IMR-90 (cell line): ENCODE results near the gene EFCAB9. TPM values are rescaled to one million over a fixed set of nuclear protein-coding genes. Genes with fewer than 3 reads are reported as not detected.

ENCODE experiments used
- ATAC-seq: fragments of 200-7000 bp; cut with Tn5 transposase; 2 replicates; pipeline ENCODE4 v1.9.1; 2020; ENCODE audit warnings: low read depth, mild to moderate bottlenecking, moderate library complexity
- BruUV-seq: library from RNA; stranded (reverse); fragments of 400-500 nt; replicated peaks from 2 replicates; lab custom pipeline; 2021; lab: Mats Ljungman, UMichigan
- CTCF ChIA-PET: fragments of 300-600 bp; formaldehyde crosslinking; extraction: SDS; loops from one replicate; lab custom pipeline; 2021; ENCODE audit warnings: antibody characterized with exemption; lab: Yijun Ruan, JAX
- POLR2A ChIA-PET: fragments of 300-600 bp; sonication (Branson Sonifier 250); formaldehyde crosslinking; loops from one replicate; lab custom pipeline; 2022; ENCODE audit warnings: antibody characterized with exemption; ENCODE audit not compliant: unreplicated experiment; lab: Charles Lee
- DNase-seq: peaks from one replicate; pipeline ENCODE4 v3.0.0; 2013
- H2AFZ ChIP-seq: replicated peaks from 2 replicates; pipeline ENCODE3; 2013; ENCODE audit warnings: low read length, mild to moderate bottlenecking; ENCODE audit not compliant: poor library complexity
- H2AK5ac ChIP-seq: 2 replicates; pipeline ENCODE4 v1.6.1; 2013; ENCODE audit warnings: low read depth, low read length, inconsistent platforms
- H2AK9ac ChIP-seq: replicated peaks from 2 replicates; pipeline ENCODE3; 2013; ENCODE audit warnings: mild to moderate bottlenecking, low read depth, low read length, moderate library complexity; ENCODE audit not compliant: poor library complexity
- H2BK120ac ChIP-seq: 2 replicates; pipeline ENCODE4 v1.6.1; 2013; ENCODE audit warnings: low read depth, low read length, inconsistent platforms
- H2BK15ac ChIP-seq: 3 replicates; pipeline ENCODE4 v1.6.1; 2013; ENCODE audit warnings: low read depth, low read length, inconsistent platforms
- H2BK20ac ChIP-seq: 2 replicates; pipeline ENCODE4 v1.6.1; 2013; ENCODE audit warnings: low read depth, mild to moderate bottlenecking, inconsistent platforms, low read length, moderate library complexity
- H2BK5ac ChIP-seq: 2 replicates; pipeline ENCODE4 v1.6.1; 2013; ENCODE audit warnings: mild to moderate bottlenecking, low read depth, low read length, inconsistent platforms; ENCODE audit not compliant: poor library complexity, severe bottlenecking
- H3K14ac ChIP-seq: replicated peaks from 2 replicates; pipeline ENCODE4 v1.6.1; 2013; ENCODE audit warnings: low read depth, low read length, inconsistent platforms
- H3K18ac ChIP-seq: 2 replicates; pipeline ENCODE4 v1.6.1; 2013; ENCODE audit warnings: low read depth, low read length, control low read depth
- H3K23ac ChIP-seq: 2 replicates; pipeline ENCODE4 v1.6.1; 2013; ENCODE audit warnings: low read depth, low read length, inconsistent platforms
- H3K27ac ChIP-seq: 2 replicates; pipeline ENCODE4 v1.5.1; 2013; ENCODE audit warnings: mild to moderate bottlenecking, control low read depth, low read length; ENCODE audit not compliant: insufficient read depth
- H3K27me3 ChIP-seq: 2 replicates; pipeline ENCODE4 v1.6.1; 2013; ENCODE audit warnings: low read length; ENCODE audit not compliant: control insufficient read depth, insufficient read depth
- H3K36me3 ChIP-seq: 2 replicates; pipeline ENCODE4 v1.6.1; 2013; ENCODE audit warnings: low read length, mixed read lengths; ENCODE audit not compliant: control insufficient read depth, insufficient read depth
- H3K4ac ChIP-seq: 2 replicates; pipeline ENCODE4 v1.6.1; 2013; ENCODE audit warnings: low read depth, low read length, inconsistent platforms
- H3K4me1 ChIP-seq: 2 replicates; pipeline ENCODE4 v1.6.1; 2013; ENCODE audit warnings: low read length, mixed read lengths; ENCODE audit not compliant: control insufficient read depth, insufficient read depth
- H3K4me2 ChIP-seq: 2 replicates; pipeline ENCODE4 v1.6.1; 2013; ENCODE audit warnings: low read depth, mild to moderate bottlenecking, control low read depth, low read length, moderate library complexity
- H3K4me3 ChIP-seq: 2 replicates; pipeline ENCODE4 v1.5.1; 2013; ENCODE audit warnings: low read depth, mild to moderate bottlenecking, control low read depth, low read length, moderate library complexity; ENCODE audit not compliant: insufficient read depth
- H3K56ac ChIP-seq: 2 replicates; pipeline ENCODE4 v1.6.1; 2013; ENCODE audit warnings: low read length, inconsistent platforms; ENCODE audit not compliant: insufficient read depth; ENCODE audit errors: extremely low read depth
- H3K79me1 ChIP-seq, 2 experiments: 2 replicates each; pipeline ENCODE4 v1.6.1; 2013; ENCODE audit warnings: low read length in 2 of 2, inconsistent platforms in 1 of 2, low read depth in 1 of 2
- H3K9ac ChIP-seq: 2 replicates; pipeline ENCODE4 v1.6.1; 2013; ENCODE audit warnings: low read depth, low read length, control low read depth
- H3K9me1 ChIP-seq: 2 replicates; pipeline ENCODE4 v1.6.1; 2013; ENCODE audit warnings: low read length, inconsistent platforms; ENCODE audit not compliant: insufficient read depth
- H3K9me3 ChIP-seq: 2 replicates; pipeline ENCODE4 v1.6.1; 2013; ENCODE audit warnings: low read length; ENCODE audit not compliant: control insufficient read depth, insufficient read depth
- H4K20me1 ChIP-seq: 2 replicates; pipeline ENCODE4 v1.6.1; 2013; ENCODE audit warnings: low read length, inconsistent platforms; ENCODE audit not compliant: insufficient read depth
- H4K5ac ChIP-seq: 2 replicates; pipeline ENCODE4 v1.6.1; 2013; ENCODE audit warnings: mild to moderate bottlenecking, low read depth, low read length, control low read depth
- H4K8ac ChIP-seq, 2 experiments: 2 replicates each; pipeline ENCODE4 v1.6.1; 2013; ENCODE audit warnings: low read depth in 2 of 2, low read length in 2 of 2, control low read depth in 1 of 2, inconsistent platforms in 1 of 2
- H4K91ac ChIP-seq: 2 replicates; pipeline ENCODE4 v1.6.1; 2013; ENCODE audit warnings: low read depth, low read length, inconsistent platforms; ENCODE audit not compliant: insufficient read depth
- BHLHE40 ChIP-seq: fragments of 150-350 bp; IDR thresholded peaks from 2 replicates; pipeline ENCODE4 v1.6.1; 2016; ENCODE audit warnings: mild to moderate bottlenecking, low read depth, low read length
- CEBPB ChIP-seq: IDR thresholded peaks from 2 replicates; pipeline ENCODE4 v1.6.1; 2012; ENCODE audit warnings: low read depth, low read length, improper control_type of control experiment
- CHD1 ChIP-seq: IDR thresholded peaks from 2 replicates; pipeline ENCODE4 v1.6.1; 2012; ENCODE audit warnings: low read depth, low read length, improper control_type of control experiment
- FOS ChIP-seq: fragments of 150-350 bp; IDR thresholded peaks from 2 replicates; pipeline ENCODE4 v1.6.1; 2016; ENCODE audit warnings: low read depth, low read length
- MAFK ChIP-seq: IDR thresholded peaks from 2 replicates; pipeline ENCODE4 v1.6.1; 2012; ENCODE audit warnings: low read depth, low read length, improper control_type of control experiment
- MAZ ChIP-seq: IDR thresholded peaks from 2 replicates; pipeline ENCODE4 v1.6.1; 2012; ENCODE audit warnings: low read depth, mild to moderate bottlenecking, low read length, improper control_type of control experiment, moderate library complexity, borderline replicate concordance
- NFE2L2 ChIP-seq: fragments of 150-350 bp; IDR thresholded peaks from 2 replicates; pipeline ENCODE4 v1.6.1; 2016; ENCODE audit warnings: low read depth, mild to moderate bottlenecking, low read length
- POLR2A ChIP-seq: IDR thresholded peaks from 2 replicates; pipeline ENCODE4 v1.6.1; 2012; ENCODE audit warnings: mild to moderate bottlenecking, low read depth, low read length
- RAD21 ChIP-seq: IDR thresholded peaks from 2 replicates; pipeline ENCODE4 v1.6.1; 2012; ENCODE audit warnings: low read length, improper control_type of control experiment
- RCOR1 ChIP-seq: IDR thresholded peaks from 2 replicates; pipeline ENCODE4 v1.6.1; 2012; ENCODE audit warnings: mild to moderate bottlenecking, low read length, improper control_type of control experiment; ENCODE audit not compliant: insufficient replicate concordance
- RFX5 ChIP-seq: IDR thresholded peaks from 2 replicates; pipeline ENCODE4 v1.8.0; 2012; ENCODE audit warnings: low read depth, mild to moderate bottlenecking, low read length, moderate library complexity
- SMC3 ChIP-seq: fragments of 150-350 bp; IDR thresholded peaks from 2 replicates; pipeline ENCODE4 v1.6.1; 2016; ENCODE audit warnings: low read depth, mild to moderate bottlenecking, antibody characterized with exemption, low read length, moderate library complexity
- USF2 ChIP-seq: fragments of 150-350 bp; IDR thresholded peaks from 2 replicates; pipeline ENCODE4 v1.6.1; 2017; ENCODE audit warnings: mild to moderate bottlenecking, antibody characterized with exemption, low read length, low read depth
- WGBS, 2 experiments: methylation state at CpG; one replicate each; pipeline versions ENCODE4 v1.1.5 to v1.1.7; 2013; ENCODE audit warnings: missing lambda C conversion rate in 2 of 2; ENCODE audit not compliant: insufficient read length in 1 of 2; ENCODE audit errors: extremely low coverage in 2 of 2; 5-methylcytosine and 5-hydroxymethylcytosine counted together
- dilution Hi-C: fragments of 300-500 bp; cut with HindIII; formaldehyde crosslinking; loops from one replicate; pipeline ENCODE4 v1.14.3; 2018; ENCODE audit warnings: low sequenced_read_pairs; ENCODE audit not compliant: unreplicated experiment
- in situ Hi-C: fragments of 300-500 bp; cut with MboI; formaldehyde crosslinking; loops from 3 replicates; pipeline ENCODE4 v1.14.3; 2019; ENCODE audit warnings: low sequenced_read_pairs, inconsistent platforms, mixed read lengths
- intact Hi-C: fragments of 100-400 bp; cut with micrococcal nuclease; formaldehyde crosslinking; loops from 2 replicates; pipeline ENCODE4 v1.10.0; 2022
- polyA plus RNA-seq, 3 experiments: library from polyadenylated mRNA; depleted of rRNA; stranded (reverse); fragments of >200 nt; gene quantifications; 2 replicates each; pipeline ENCODE4 v1.2.3, GENCODE V29; 2012; ENCODE audit warnings: low replicate concordance in 1 of 3
- total RNA-seq: library from RNA; depleted of rRNA; stranded (reverse); fragments of >200 nt; gene quantifications from 2 replicates; pipeline ENCODE4 v1.2.3, GENCODE V29; 2012
- TF ChIP-seq, protein P1 (sequence below): conservative IDR thresholded peaks from 2 replicates; pipeline ENCODE4 v1.5.1; 2012; ENCODE audit warnings: mild to moderate bottlenecking, low read depth, low read length, improper control_type of control experiment
- TF ChIP-seq, protein P2 (sequence below): fragments of 150-350 bp; IDR thresholded peaks from 2 replicates; pipeline ENCODE4 v1.6.1; 2016; ENCODE audit warnings: low read depth, mild to moderate bottlenecking, low read length, moderate library complexity, borderline replicate concordance

Gene EFCAB9
- total and polyA plus RNA-seq, 2 of the 4 experiments (the other 2 are of a cell fraction): not detected

GRCh38 chr5:172182291-172182690 lies 11.7 kb upstream of the EFCAB9 start:
- POLR2A ChIA-PET: interaction anchor here (0.6 kb wide), 2 partner anchors 9 to 226 kb away, joined by 5 to 6 read pairs; no protein-coding TSS in a partner anchor
- intact Hi-C loops: no loop called here
- H2BK120ac ChIP-seq: no peak overlapping the region

More at GRCh38 chr5:172182291-172182690, 11.7 kb upstream of the EFCAB9 start:
- no peak overlapping the region for H2AFZ ChIP-seq
- no peak overlapping the region for H3K56ac ChIP-seq
- no peak for TF ChIP-seq RFX5
- TF ChIP-seq RAD21: no peak
- no peak for TF ChIP-seq CEBPB
- TF ChIP-seq RCOR1: no peak
- TF ChIP-seq FOS: no peak
- TF ChIP-seq MAZ: no peak
- TF ChIP-seq, protein P1, sequence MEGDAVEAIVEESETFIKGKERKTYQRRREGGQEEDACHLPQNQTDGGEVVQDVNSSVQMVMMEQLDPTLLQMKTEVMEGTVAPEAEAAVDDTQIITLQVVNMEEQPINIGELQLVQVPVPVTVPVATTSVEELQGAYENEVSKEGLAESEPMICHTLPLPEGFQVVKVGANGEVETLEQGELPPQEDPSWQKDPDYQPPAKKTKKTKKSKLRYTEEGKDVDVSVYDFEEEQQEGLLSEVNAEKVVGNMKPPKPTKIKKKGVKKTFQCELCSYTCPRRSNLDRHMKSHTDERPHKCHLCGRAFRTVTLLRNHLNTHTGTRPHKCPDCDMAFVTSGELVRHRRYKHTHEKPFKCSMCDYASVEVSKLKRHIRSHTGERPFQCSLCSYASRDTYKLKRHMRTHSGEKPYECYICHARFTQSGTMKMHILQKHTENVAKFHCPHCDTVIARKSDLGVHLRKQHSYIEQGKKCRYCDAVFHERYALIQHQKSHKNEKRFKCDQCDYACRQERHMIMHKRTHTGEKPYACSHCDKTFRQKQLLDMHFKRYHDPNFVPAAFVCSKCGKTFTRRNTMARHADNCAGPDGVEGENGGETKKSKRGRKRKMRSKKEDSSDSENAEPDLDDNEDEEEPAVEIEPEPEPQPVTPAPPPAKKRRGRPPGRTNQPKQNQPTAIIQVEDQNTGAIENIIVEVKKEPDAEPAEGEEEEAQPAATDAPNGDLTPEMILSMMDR: no peak
- no peak for TF ChIP-seq USF2
- TF ChIP-seq SMC3: no peak
- no peak for TF ChIP-seq POLR2A
- TF ChIP-seq NFE2L2: no peak
- TF ChIP-seq MAFK: no peak
- TF ChIP-seq, protein P2, sequence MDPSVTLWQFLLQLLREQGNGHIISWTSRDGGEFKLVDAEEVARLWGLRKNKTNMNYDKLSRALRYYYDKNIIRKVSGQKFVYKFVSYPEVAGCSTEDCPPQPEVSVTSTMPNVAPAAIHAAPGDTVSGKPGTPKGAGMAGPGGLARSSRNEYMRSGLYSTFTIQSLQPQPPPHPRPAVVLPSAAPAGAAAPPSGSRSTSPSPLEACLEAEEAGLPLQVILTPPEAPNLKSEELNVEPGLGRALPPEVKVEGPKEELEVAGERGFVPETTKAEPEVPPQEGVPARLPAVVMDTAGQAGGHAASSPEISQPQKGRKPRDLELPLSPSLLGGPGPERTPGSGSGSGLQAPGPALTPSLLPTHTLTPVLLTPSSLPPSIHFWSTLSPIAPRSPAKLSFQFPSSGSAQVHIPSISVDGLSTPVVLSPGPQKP: no peak
- TF ChIP-seq CHD1: no peak
- no peak for TF ChIP-seq BHLHE40
- no peak overlapping the region for H4K91ac ChIP-seq
- no peak overlapping the region for H2BK20ac ChIP-seq
- H2AK9ac ChIP-seq: no peak overlapping the region
- no peak overlapping the region for H4K5ac ChIP-seq
- ATAC-seq: no peak
- peaks cover 22% of the 10 kb centered on the region for H3K9me1 ChIP-seq
- H2BK15ac ChIP-seq: no peak overlapping the region
- dilution Hi-C loops (no loop called here), in situ Hi-C loops (loop anchor here (25.0 kb wide), 1 partner anchor 770 kb away; the partner anchor contains the start of gene FGF18)
- H3K4me2 ChIP-seq: no peak overlapping the region
- H3K4me3 ChIP-seq: no peak overlapping the region
- DNase-seq: no peak
- peaks cover 2% of the 10 kb centered on the region for H3K36me3 ChIP-seq
- H3K9ac ChIP-seq: no peak overlapping the region
- no peak overlapping the region for H4K8ac ChIP-seq
- H3K79me1 ChIP-seq: peaks cover 26 to 74% of the 10 kb centered on the region in 2 experiments
- no peak overlapping the region for H3K4ac ChIP-seq
- no peak overlapping the region for H3K23ac ChIP-seq
- H3K4me1 ChIP-seq: peaks cover 12% of the 10 kb centered on the region
- no peak overlapping the region for H3K27ac ChIP-seq
- H3K18ac ChIP-seq: no peak overlapping the region
- H4K20me1 ChIP-seq: peaks cover 27% of the 10 kb centered on the region
- no TSS peak for BruUV-seq
- H2BK5ac ChIP-seq: no peak overlapping the region
- no peaks in the 10 kb centered on the region for H3K27me3 ChIP-seq
- no peak overlapping the region for H2AK5ac ChIP-seq
- CTCF ChIA-PET: no interaction called here
- no peak overlapping the region for H3K14ac ChIP-seq
- 100% methylated on average over 3 of the region's 6 CpGs; no CpG with 5 or more reads in 1 of the 2 experiments for WGBS, 2 experiments
- no peaks in the 10 kb centered on the region for H3K9me3 ChIP-seq
